MV-4-11 (cell line): ENCODE measurements around the gene KIR2DL4.
"Not testable (repeated sequence)": the region's sequence is repeated elsewhere in the genome, so short reads cannot be mapped to it uniquely, and the experiment has no call there.

ENCODE experiments used
- DNase-seq: peaks from one replicate; lab custom pipeline; 2025; lab: John Stamatoyannopoulos, UW

KIR2DL4 gene

GRCh38 chr19:54804571-54804970 lies 1.2 kb downstream of the KIR2DL4 start:
- DNase-seq: no peak

- no peak for DNase-seq
These were observed 2.5 kb downstream of the KIR2DL4 start for GRCh38 chr19:54805665-54806515.

GRCh38 chr19:54806516-54806838 lies 3.1 kb downstream of the KIR2DL4 start:
- DNase-seq: no peak

- not testable (repeated sequence) for DNase-seq
These were observed 11.2 kb downstream of the KIR2DL4 start for GRCh38 chr19:54814571-54814970.

GRCh38 chr19:54816251-54816650 lies 12.8 kb downstream of the KIR2DL4 start, which contains the start of gene KIR3DL1:
Gene KIR3DL1, plus strand, starts transcription at chr19:54816468.
- DNase-seq: not testable (repeated sequence)

GRCh38 chr19:54817670-54818536 lies 14.5 kb downstream of the KIR2DL4 start:
- no peak for DNase-seq

GRCh38 chr19:54824416-54824815 lies 21.0 kb downstream of the KIR2DL4 start:
- DNase-seq: not testable (repeated sequence)

GRCh38 chr19:54825326-54825725 lies 21.9 kb downstream of the KIR2DL4 start:
- DNase-seq: peak; percentile 81

- DNase-seq: not testable (repeated sequence)
These were observed 24.7 kb downstream of the KIR2DL4 start for GRCh38 chr19:54828064-54828463.

- not testable (repeated sequence) for DNase-seq
These were observed 29.1 kb downstream of the KIR2DL4 start, which contains the start of gene KIR2DS4 for GRCh38 chr19:54832496-54832895. Gene KIR2DS4, plus strand, starts transcription at chr19:54832676.

GRCh38 chr19:54835126-54835525 lies 31.7 kb downstream of the KIR2DL4 start:
- DNase-seq: not testable (repeated sequence)

- DNase-seq: not testable (repeated sequence)
These were observed 34.1 kb downstream of the KIR2DL4 start for GRCh38 chr19:54837522-54837921.

- not testable (repeated sequence) for DNase-seq
These were observed 39.8 kb downstream of the KIR2DL4 start for GRCh38 chr19:54843171-54843570.

- DNase-seq: not testable (repeated sequence)
These were observed 46.7 kb downstream of the KIR2DL4 start, which contains the start of gene KIR3DL2 for GRCh38 chr19:54850061-54850640. Gene KIR3DL2, plus strand, starts transcription at chr19:54850443. Its CDS starts 33 bp downstream, at chr19:54850476.

GRCh38 chr19:54850930-54851329 lies 47.5 kb downstream of the KIR2DL4 start:
- DNase-seq: no peak

GRCh38 chr19:54851353-54851752 lies 47.9 kb downstream of the KIR2DL4 start:
- no peak for DNase-seq

GRCh38 chr19:54855241-54855640 lies 51.8 kb downstream of the KIR2DL4 start:
- peak; percentile 29 for DNase-seq

GRCh38 chr19:54858476-54858875 lies 55.1 kb downstream of the KIR2DL4 start:
- not testable (repeated sequence) for DNase-seq

- DNase-seq: peak; percentile 86
These were observed 56.0 kb downstream of the KIR2DL4 start for GRCh38 chr19:54859421-54859820.

- not testable (repeated sequence) for DNase-seq
These were observed 60.0 kb downstream of the KIR2DL4 start for GRCh38 chr19:54863459-54863858.
